Type B pancreatic cell (in vitro differentiated cells): ENCODE data around the gene SLPI. TPM values are rescaled to one million over a fixed set of nuclear protein-coding genes. Genes with fewer than 3 reads are reported as not detected.

Source experiments
- DNase-seq: peaks from one replicate; pipeline ENCODE4 v3.0.0; 2021; ENCODE audit warnings: mixed read lengths; ENCODE audit not compliant: unreplicated experiment; ENCODE audit errors: extremely low spot score
- H3K27ac Mint-ChIP-seq: 2 replicates; pipeline ENCODE4 v1.8.0; 2021; ENCODE audit warnings: mild to moderate bottlenecking, mixed read lengths
- H3K27me3 Mint-ChIP-seq: 2 replicates; pipeline ENCODE4 v1.8.0; 2021; ENCODE audit warnings: mixed read lengths
- H3K36me3 Mint-ChIP-seq: 2 replicates; pipeline ENCODE4 v1.8.0; 2021; ENCODE audit warnings: mixed read lengths
- H3K4me1 Mint-ChIP-seq: one replicate; pipeline ENCODE4 v1.8.0; 2021; ENCODE audit warnings: mixed read lengths; ENCODE audit not compliant: unreplicated experiment
- H3K4me3 Mint-ChIP-seq: 2 replicates; pipeline ENCODE4 v1.8.0; 2021; ENCODE audit warnings: mild to moderate bottlenecking, mixed read lengths
- H3K9me3 Mint-ChIP-seq: 2 replicates; pipeline ENCODE4 v1.8.0; 2021; ENCODE audit warnings: mixed read lengths
- CTCF ChIP-seq: fragments of 200-600 bp; sonication (generic); conservative IDR thresholded peaks from 2 replicates; pipeline ENCODE4 v1.5.0; 2021; ENCODE audit warnings: antibody characterized with exemption, mild to moderate bottlenecking
- long read RNA-seq: library from polyadenylated mRNA; unstranded; transcript quantifications from one replicate; pipeline ENCODE4 v2.0.0, GENCODE V29; 2020
- total RNA-seq: library from RNA; stranded (reverse); gene quantifications from 2 replicates; pipeline ENCODE4 v1.2.1, GENCODE V29; 2021; ENCODE audit warnings: low replicate concordance

The SLPI gene, protein sequence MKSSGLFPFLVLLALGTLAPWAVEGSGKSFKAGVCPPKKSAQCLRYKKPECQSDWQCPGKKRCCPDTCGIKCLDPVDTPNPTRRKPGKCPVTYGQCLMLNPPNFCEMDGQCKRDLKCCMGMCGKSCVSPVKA
- total RNA-seq, result 35.7 and 73.6 TPM in 2 replicates
- long read RNA-seq, transcript SLPI-201 (4 exons, 596 nt), result major isoform, 16 of 23 reads
- long read RNA-seq, partial matches to known transcripts, result 2 of 23 reads
- long read RNA-seq, other reads (novel, unspliced or antisense), result 5 of 23 reads

GRCh38 chr20:45254383-45255262 lies at the start of gene SLPI:
TSS of gene SLPI (minus strand) at chr20:45254564. CDS start at chr20:45254543, 21 bp downstream.
- Mint-ChIP-seq H3K27me3 (peaks cover 20% of the 10 kb centered on the region), H3K4me1 (peaks cover 20% of the 10 kb centered on the region), H3K4me3 (peak within 1 kb of the TSS; percentile 77), H3K9me3 (no peaks in the 10 kb centered on the region), H3K27ac (peak within 1 kb of the TSS; percentile 98), H3K36me3 (no peaks in the 10 kb centered on the region)
- no peak for TF ChIP-seq CTCF
- DNase-seq, result no peak

DNA sequence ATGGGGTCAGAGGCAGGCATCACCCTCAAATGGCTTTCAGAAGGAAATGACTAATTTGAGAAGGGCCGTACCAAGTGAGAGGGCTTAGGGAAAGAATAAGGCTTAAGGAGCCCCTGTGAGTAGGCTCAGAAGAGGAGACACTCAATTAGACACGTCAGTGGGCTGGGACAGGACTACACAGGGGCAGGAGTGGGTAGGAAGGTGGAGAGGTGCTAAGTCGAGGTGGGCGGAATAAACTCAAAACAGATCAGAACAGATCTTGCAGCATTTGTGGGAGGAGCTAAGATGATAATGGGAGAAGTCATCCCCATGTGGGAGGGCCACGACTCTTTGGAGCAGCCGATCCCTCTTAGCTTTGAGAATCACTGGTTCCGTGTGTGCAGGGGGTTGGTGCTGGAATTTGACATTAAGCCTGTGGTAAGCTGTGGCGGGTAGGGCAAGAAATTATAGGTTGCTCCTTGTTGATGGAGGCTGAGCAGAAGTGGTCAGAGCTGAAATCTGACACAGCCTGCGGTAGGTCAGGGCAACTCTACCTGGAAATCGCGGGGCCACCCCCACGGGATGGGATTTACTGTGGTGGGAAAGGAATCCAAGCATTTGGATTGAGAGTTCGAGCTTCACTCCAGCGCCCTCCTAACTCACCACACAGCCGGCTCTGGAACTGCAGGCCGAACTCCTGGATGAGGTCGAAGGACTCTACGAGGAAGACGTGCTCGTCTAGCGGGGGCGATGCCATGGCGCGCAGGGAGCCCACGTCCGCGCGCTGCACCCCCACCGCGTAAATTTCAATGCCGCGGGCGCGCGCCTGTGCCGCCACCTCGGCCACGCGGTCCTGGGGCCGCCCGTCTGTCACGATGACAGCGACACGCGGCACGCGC lies 49.5 kb upstream of the SLPI start:
- Mint-ChIP-seq H3K4me1 (peaks cover 14% of the 10 kb centered on the region), H3K9me3 (no peaks in the 10 kb centered on the region), H3K27me3 (peaks cover 19% of the 10 kb centered on the region), H3K36me3 (no peaks in the 10 kb centered on the region), H3K4me3 (no peak overlapping the region), H3K27ac (no peak overlapping the region)
- no peak for TF ChIP-seq CTCF
- DNase-seq, result no peak

- Mint-ChIP-seq H3K4me3 (no peak overlapping the region), H3K27me3 (peaks cover 14% of the 10 kb centered on the region), H3K36me3 (no peaks in the 10 kb centered on the region), H3K4me1 (peaks cover 14% of the 10 kb centered on the region), H3K27ac (no peak overlapping the region), H3K9me3 (no peaks in the 10 kb centered on the region)
- DNase-seq, result no peak
- TF ChIP-seq CTCF, result no peak
These were observed 47.5 kb upstream of the SLPI start for GRCh38 chr20:45301824-45302271.

GRCh38 chr20:45300961-45301360 lies 46.6 kb upstream of the SLPI start:
- TF ChIP-seq CTCF, result peak; percentile 69
- H3K9me3 Mint-ChIP-seq, result no peaks in the 10 kb centered on the region

GRCh38 chr20:45299786-45300185 lies 45.4 kb upstream of the SLPI start:
- H3K4me3 Mint-ChIP-seq, result no peak overlapping the region
- no peaks in the 10 kb centered on the region for H3K9me3 Mint-ChIP-seq
- no peak for DNase-seq
- peaks cover 14% of the 10 kb centered on the region for H3K4me1 Mint-ChIP-seq
- H3K27ac Mint-ChIP-seq, result no peak overlapping the region
- H3K36me3 Mint-ChIP-seq, result no peaks in the 10 kb centered on the region
- no peak for TF ChIP-seq CTCF
- H3K27me3 Mint-ChIP-seq, result peaks cover 7% of the 10 kb centered on the region

More at GRCh38 chr20:45300961-45301360, 46.6 kb upstream of the SLPI start:
- Mint-ChIP-seq H3K4me1 (peaks cover 14% of the 10 kb centered on the region), H3K27ac (no peak overlapping the region), H3K4me3 (no peak overlapping the region), H3K27me3 (peaks cover 12% of the 10 kb centered on the region), H3K36me3 (no peaks in the 10 kb centered on the region)
- no peak for DNase-seq
